Caco-2 (cell line): ENCODE results near the gene CFAP69. TPM values are rescaled to one million over a fixed set of nuclear protein-coding genes. Genes with fewer than 3 reads are reported as not detected.

ENCODE experiments used
- BruUV-seq: library from RNA; stranded (reverse); fragments of 400-500 nt; replicated peaks from 2 replicates; lab custom pipeline; 2021; lab: Mats Ljungman, UMichigan
- CTCF ChIA-PET: fragments of 300-600 bp; sonication (Branson Sonifier 250); formaldehyde crosslinking; loops from one replicate; lab custom pipeline; 2022; ENCODE audit warnings: antibody characterized with exemption; lab: Charles Lee
- POLR2A ChIA-PET: fragments of 300-600 bp; sonication (Branson Sonifier 250); formaldehyde crosslinking; loops from one replicate; lab custom pipeline; 2022; ENCODE audit warnings: antibody characterized with exemption; lab: Charles Lee
- DNase-seq, 2 experiments: peaks; one replicate each; pipeline versions ENCODE4 v3.0.0 to v3.0.0-alpha.2; 2020 to 2022
- H3K27me3 ChIP-seq: replicated peaks from 2 replicates; pipeline ENCODE4 v1.6.0; 2011; ENCODE audit warnings: low read length; ENCODE audit not compliant: control insufficient read depth, insufficient read depth
- H3K36me3 ChIP-seq: 2 replicates; pipeline ENCODE4 v1.5.1; 2011; ENCODE audit warnings: low read length; ENCODE audit not compliant: control insufficient read depth, insufficient read depth
- H3K4me1 ChIP-seq: fragments of 250-450 bp; sonication (Bioruptor Pico); 2 replicates; pipeline ENCODE4 v1.5.1; 2020; ENCODE audit warnings: mild to moderate bottlenecking
- H3K4me3 ChIP-seq: 2 replicates; pipeline ENCODE4 v1.5.1; 2011; ENCODE audit warnings: low read depth, mild to moderate bottlenecking, control low read depth, low read length
- H3K9me3 ChIP-seq: fragments of 250-450 bp; sonication (Bioruptor Pico); 2 replicates; pipeline ENCODE4 v1.5.1; 2020; ENCODE audit warnings: mild to moderate bottlenecking, moderate library complexity
- H3K27ac Mint-ChIP-seq: one replicate; pipeline ENCODE4 v1.8.0; 2022; ENCODE audit warnings: mixed read lengths; ENCODE audit not compliant: unreplicated experiment
- H3K27me3 Mint-ChIP-seq: one replicate; pipeline ENCODE4 v1.8.0; 2022; ENCODE audit warnings: mixed read lengths; ENCODE audit not compliant: insufficient read depth, unreplicated experiment
- H3K36me3 Mint-ChIP-seq: one replicate; pipeline ENCODE4 v1.8.0; 2022; ENCODE audit warnings: mild to moderate bottlenecking, mixed read lengths; ENCODE audit not compliant: insufficient read depth, unreplicated experiment
- H3K4me1 Mint-ChIP-seq: one replicate; pipeline ENCODE4 v1.8.0; 2022; ENCODE audit warnings: low read depth, mixed read lengths; ENCODE audit not compliant: unreplicated experiment
- H3K4me3 Mint-ChIP-seq: one replicate; pipeline ENCODE4 v1.8.0; 2022; ENCODE audit warnings: mild to moderate bottlenecking, moderate library complexity, mixed read lengths; ENCODE audit not compliant: unreplicated experiment
- H3K9me3 Mint-ChIP-seq: one replicate; pipeline ENCODE4 v1.8.0; 2022; ENCODE audit warnings: mixed read lengths; ENCODE audit not compliant: unreplicated experiment
- CTCF ChIP-seq, 2 experiments: fragments of 200-600 bp in 1 of 2; IDR thresholded peaks; 1 replicate in 1 of 2; 2 replicates in 1 of 2; pipeline versions ENCODE4 v1.5.1 to v1.8.0; 2011 to 2022; ENCODE audit warnings: antibody characterized with exemption in 1 of 2, control low read depth in 1 of 2, inconsistent platforms in 1 of 2, low read depth in 1 of 2, low read length in 1 of 2, mild to moderate bottlenecking in 1 of 2, moderate library complexity in 1 of 2; ENCODE audit not compliant: insufficient read depth in 1 of 2, severe bottlenecking in 1 of 2, unreplicated experiment in 1 of 2
- intact Hi-C: fragments of 100-400 bp; cut with micrococcal nuclease; formaldehyde crosslinking; loops from one replicate; pipeline ENCODE4 v1.10.0; 2022; ENCODE audit not compliant: unreplicated experiment
- total RNA-seq: library from RNA; stranded (reverse); gene quantifications from 2 replicates; pipeline ENCODE4 v1.2.3, GENCODE V29; 2022

The CFAP69 gene
- total RNA-seq, 1 experiment from 2014 or later = 4.8 TPM

- no peak overlapping the region for H3K27ac Mint-ChIP-seq
- no peak for DNase-seq
- H3K27me3 Mint-ChIP-seq = no peaks in the 10 kb centered on the region
- Histone ChIP-seq H3K9me3 (no peaks in the 10 kb centered on the region), H3K27me3 (no peaks in the 10 kb centered on the region), H3K4me1 (peaks cover 10% of the 10 kb centered on the region), H3K4me3 (no peak overlapping the region), H3K36me3 (no peaks in the 10 kb centered on the region)
- POLR2A ChIA-PET = no interaction called here
- CTCF ChIA-PET = no interaction called here
- intact Hi-C loops = no loop called here
- H3K36me3 Mint-ChIP-seq = no peaks in the 10 kb centered on the region
- BruUV-seq = no TSS peak
- peaks cover 7% of the 10 kb centered on the region for H3K4me1 Mint-ChIP-seq
- no peak overlapping the region for H3K4me3 Mint-ChIP-seq
- no peaks in the 10 kb centered on the region for H3K9me3 Mint-ChIP-seq
- TF ChIP-seq CTCF (IDR thresholded peaks at IDR 0.05; ENCODE audit: insufficient read depth in 1 of 2, low read depth in 1 of 2, low read length in 1 of 2, severe bottlenecking in 1 of 2, unreplicated experiment in 1 of 2) = no peak
These were observed 12.5 kb upstream of the CFAP69 start for GRCh38 chr7:90232430-90232829.

GRCh38 chr7:90233569-90233968, 11.4 kb upstream of the CFAP69 start:
- Mint-ChIP-seq H3K4me1 (peaks cover 13% of the 10 kb centered on the region), H3K27ac (no peak overlapping the region), H3K4me3 (no peak overlapping the region), H3K27me3 (no peaks in the 10 kb centered on the region), H3K36me3 (no peaks in the 10 kb centered on the region), H3K9me3 (no peaks in the 10 kb centered on the region)
- CTCF ChIA-PET = no interaction called here
- Histone ChIP-seq H3K4me3 (no peak overlapping the region), H3K9me3 (no peaks in the 10 kb centered on the region), H3K27me3 (no peaks in the 10 kb centered on the region), H3K4me1 (peaks cover 10% of the 10 kb centered on the region), H3K36me3 (no peaks in the 10 kb centered on the region)
- BruUV-seq = no TSS peak
- intact Hi-C loops = no loop called here
- no peak for TF ChIP-seq CTCF (IDR thresholded peaks at IDR 0.05; ENCODE audit: insufficient read depth in 1 of 2, low read depth in 1 of 2, low read length in 1 of 2, severe bottlenecking in 1 of 2, unreplicated experiment in 1 of 2)
- DNase-seq = no peak
- POLR2A ChIA-PET = no interaction called here

GRCh38 chr7:90236721-90237289, 8.2 kb upstream of the CFAP69 start:
- BruUV-seq = no TSS peak
- POLR2A ChIA-PET = no interaction called here
- no peak overlapping the region for H3K4me3 ChIP-seq
- Mint-ChIP-seq H3K36me3 (no peaks in the 10 kb centered on the region), H3K4me1 (peaks cover 6% of the 10 kb centered on the region), H3K4me3 (no peak overlapping the region), H3K27ac (no peak overlapping the region), H3K27me3 (no peaks in the 10 kb centered on the region), H3K9me3 (no peaks in the 10 kb centered on the region)
- H3K36me3 ChIP-seq = no peaks in the 10 kb centered on the region
- no peaks in the 10 kb centered on the region for H3K27me3 ChIP-seq
- no peaks in the 10 kb centered on the region for H3K9me3 ChIP-seq
- intact Hi-C loops = no loop called here
- H3K4me1 ChIP-seq = peaks cover 5% of the 10 kb centered on the region
- CTCF ChIA-PET = no interaction called here
- TF ChIP-seq CTCF (IDR thresholded peaks at IDR 0.05; ENCODE audit: insufficient read depth in 1 of 2, low read depth in 1 of 2, low read length in 1 of 2, severe bottlenecking in 1 of 2, unreplicated experiment in 1 of 2) = no peak
- DNase-seq = no peak
